Measurements from ENCODE around the gene SEMA4B.

- TF ChIP-seq CTCF (optimal IDR thresholded peaks at IDR 0.05 in 1 of 3, IDR thresholded peaks at IDR 0.05 in 1 of 3, conservative IDR thresholded peaks at IDR 0.05 in 1 of 3; ENCODE audit: extremely low read depth in 1 of 3, insufficient read depth in 2 of 3, low read length in 3 of 3), result no peak
- TF ChIP-seq EZH2 (IDR thresholded peaks at IDR 0.05; ENCODE audit: low read length), result no peak
Measured at GRCh38 chr15:90222547-90222946, 21.4 kb downstream of the SEMA4B start.

All from keratinocyte (primary cell).